PC-3 (cell line): Measurements from ENCODE around the gene PPP1R1B. TPM values are rescaled to one million over a fixed set of nuclear protein-coding genes. Genes with fewer than 3 reads are reported as not detected.

Experiments used
- ATAC-seq: fragments of 200-7000 bp; cut with Tn5 transposase; 2 replicates; pipeline ENCODE4 v1.9.1; 2020; ENCODE audit warnings: mild to moderate bottlenecking, moderate library complexity
- BruUV-seq: library from RNA; stranded (reverse); fragments of 400-500 nt; replicated peaks from 2 replicates; lab custom pipeline; 2021; lab: Mats Ljungman, UMichigan
- CTCF ChIA-PET: fragments of 300-600 bp; sonication (Branson Sonifier 250); formaldehyde crosslinking; loops from one replicate; lab custom pipeline; 2022; ENCODE audit warnings: antibody characterized with exemption; lab: Charles Lee
- POLR2A ChIA-PET: fragments of 300-600 bp; sonication (Branson Sonifier 250); formaldehyde crosslinking; loops from one replicate; lab custom pipeline; 2022; ENCODE audit warnings: antibody characterized with exemption; ENCODE audit not compliant: unreplicated experiment; lab: Charles Lee
- DNase-seq: peaks from one replicate; pipeline ENCODE4 v3.0.0-alpha.2; 2015
- H2AFZ ChIP-seq: fragments of 300-600 bp; sonication (generic); 2 replicates; pipeline ENCODE4 v1.6.0; 2016; ENCODE audit warnings: antibody characterized with exemption, low read length
- H3F3A ChIP-seq: fragments of 300-600 bp; sonication (generic); one replicate; pipeline ENCODE4 v1.6.0; 2017; ENCODE audit warnings: antibody characterized with exemption, low read length, control low read depth, mild to moderate bottlenecking; ENCODE audit not compliant: unreplicated experiment
- H3K27ac ChIP-seq: fragments of 300-600 bp; sonication (generic); 2 replicates; pipeline ENCODE4 v1.5.1; 2016; ENCODE audit warnings: mild to moderate bottlenecking, low read length
- H3K27me3 ChIP-seq: fragments of 300-600 bp; sonication (generic); 2 replicates; pipeline ENCODE4 v1.6.1; 2016; ENCODE audit warnings: low read length, mixed read lengths
- H3K36me3 ChIP-seq: fragments of 300-600 bp; sonication (generic); 2 replicates; pipeline ENCODE4 v1.6.1; 2016; ENCODE audit warnings: low read depth, mixed run types, low read length, mixed read lengths
- H3K4me1 ChIP-seq: fragments of 300-600 bp; sonication (generic); 2 replicates; pipeline ENCODE4 v1.5.1; 2016; ENCODE audit warnings: low read length; ENCODE audit not compliant: insufficient read depth
- H3K4me2 ChIP-seq: fragments of 300-600 bp; sonication (generic); 2 replicates; pipeline ENCODE4 v1.6.0; 2016; ENCODE audit warnings: low read length
- H3K4me3 ChIP-seq: fragments of 300-600 bp; sonication (generic); 2 replicates; pipeline ENCODE4 v1.5.1; 2016; ENCODE audit warnings: mild to moderate bottlenecking, low read length, mixed read lengths
- H3K79me2 ChIP-seq: fragments of 300-600 bp; sonication (generic); 2 replicates; pipeline ENCODE4 v1.6.1; 2017; ENCODE audit warnings: low read length, mixed read lengths
- H3K9ac ChIP-seq: fragments of 300-600 bp; sonication (generic); 2 replicates; pipeline ENCODE4 v1.6.0; 2016; ENCODE audit warnings: mild to moderate bottlenecking, low read length
- H3K9me2 ChIP-seq: fragments of 300-600 bp; sonication (generic); replicated peaks from 2 replicates; pipeline ENCODE4 v1.6.1; 2016; ENCODE audit warnings: mixed run types, low read length, mixed read lengths
- H3K9me3 ChIP-seq: fragments of 300-600 bp; sonication (generic); 2 replicates; pipeline ENCODE4 v1.6.1; 2016; ENCODE audit warnings: low read length, mixed read lengths
- H4K20me1 ChIP-seq: fragments of 300-600 bp; sonication (generic); 2 replicates; pipeline ENCODE4 v1.6.1; 2016; ENCODE audit warnings: low read length, mixed read lengths
- EZH2 ChIP-seq: fragments of 300-600 bp; sonication (generic); IDR thresholded peaks from one replicate; pipeline ENCODE4 v1.6.1; 2017; ENCODE audit warnings: antibody characterized with exemption, mild to moderate bottlenecking, low read length; ENCODE audit not compliant: unreplicated experiment
- EZH2phosphoT487 ChIP-seq: fragments of 300-600 bp; sonication (generic); IDR thresholded peaks from 2 replicates; pipeline ENCODE4 v1.6.1; 2018; ENCODE audit warnings: mild to moderate bottlenecking, antibody characterized with exemption, low read length, borderline replicate concordance
- intact Hi-C: fragments of 100-400 bp; cut with micrococcal nuclease; formaldehyde crosslinking; loops from 2 replicates; pipeline ENCODE4 v1.9.0; 2023
- total RNA-seq: library from RNA; depleted of rRNA; stranded (reverse); fragments of >200 nt; gene quantifications from 2 replicates; pipeline ENCODE4 v1.2.3, GENCODE V29; 2014
- TF ChIP-seq, protein P1 (sequence below): fragments of 300-600 bp; sonication (generic); conservative IDR thresholded peaks from 2 replicates; pipeline ENCODE4 v1.5.1; 2017; ENCODE audit warnings: antibody characterized with exemption, low read depth, mild to moderate bottlenecking, low read length

The PPP1R1B gene
- total RNA-seq, 1 experiment from 2014 or later: 3.1 TPM

DNA sequence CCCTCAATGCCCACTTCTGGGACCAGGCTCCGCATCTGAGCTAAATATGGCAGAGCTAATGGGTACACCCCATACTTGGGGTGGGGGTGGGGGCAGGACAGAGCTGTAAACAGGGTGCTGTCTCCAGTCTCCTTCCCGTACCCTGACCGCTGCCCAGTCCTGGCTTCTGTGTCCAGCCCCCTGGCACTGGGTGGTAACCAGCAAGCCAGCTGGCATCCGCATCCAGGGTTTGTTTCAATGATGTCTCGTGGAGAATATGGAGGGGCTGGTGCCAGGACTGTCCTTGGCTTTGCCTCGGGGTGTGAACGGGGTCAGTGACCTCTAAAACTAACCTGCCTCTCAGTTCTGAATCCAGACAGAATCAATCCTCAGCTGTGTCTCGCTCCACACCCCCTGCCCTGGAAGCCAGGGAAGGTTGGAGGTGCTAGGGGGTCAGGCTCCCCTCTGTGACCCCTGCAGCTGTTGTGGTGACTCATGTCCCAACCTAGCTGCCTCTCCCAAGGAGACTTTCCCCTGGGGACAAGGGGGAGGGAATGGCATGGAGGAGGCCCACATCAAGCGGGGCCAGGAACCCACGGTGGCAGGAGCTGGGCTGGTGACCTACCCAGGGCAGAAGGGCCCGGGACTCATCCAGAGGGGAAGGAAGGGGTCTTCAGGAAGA lies 40.0 kb downstream of the PPP1R1B start:
- H2AFZ ChIP-seq: no peak overlapping the region
- H3K4me2 ChIP-seq: no peak overlapping the region
- no peaks in the 10 kb centered on the region for H3K27me3 ChIP-seq
- no peaks in the 10 kb centered on the region for H3K9me3 ChIP-seq
- no peaks in the 10 kb centered on the region for H3F3A ChIP-seq
- no peak overlapping the region for H3K9ac ChIP-seq
- H3K9me2 ChIP-seq: no peaks in the 10 kb centered on the region
- intact Hi-C loops: no loop called here
- ATAC-seq (no peak), DNase-seq (no peak)
- BruUV-seq: no TSS peak
- no peaks in the 10 kb centered on the region for H4K20me1 ChIP-seq
- no peaks in the 10 kb centered on the region for H3K79me2 ChIP-seq
- TF ChIP-seq, protein P1, sequence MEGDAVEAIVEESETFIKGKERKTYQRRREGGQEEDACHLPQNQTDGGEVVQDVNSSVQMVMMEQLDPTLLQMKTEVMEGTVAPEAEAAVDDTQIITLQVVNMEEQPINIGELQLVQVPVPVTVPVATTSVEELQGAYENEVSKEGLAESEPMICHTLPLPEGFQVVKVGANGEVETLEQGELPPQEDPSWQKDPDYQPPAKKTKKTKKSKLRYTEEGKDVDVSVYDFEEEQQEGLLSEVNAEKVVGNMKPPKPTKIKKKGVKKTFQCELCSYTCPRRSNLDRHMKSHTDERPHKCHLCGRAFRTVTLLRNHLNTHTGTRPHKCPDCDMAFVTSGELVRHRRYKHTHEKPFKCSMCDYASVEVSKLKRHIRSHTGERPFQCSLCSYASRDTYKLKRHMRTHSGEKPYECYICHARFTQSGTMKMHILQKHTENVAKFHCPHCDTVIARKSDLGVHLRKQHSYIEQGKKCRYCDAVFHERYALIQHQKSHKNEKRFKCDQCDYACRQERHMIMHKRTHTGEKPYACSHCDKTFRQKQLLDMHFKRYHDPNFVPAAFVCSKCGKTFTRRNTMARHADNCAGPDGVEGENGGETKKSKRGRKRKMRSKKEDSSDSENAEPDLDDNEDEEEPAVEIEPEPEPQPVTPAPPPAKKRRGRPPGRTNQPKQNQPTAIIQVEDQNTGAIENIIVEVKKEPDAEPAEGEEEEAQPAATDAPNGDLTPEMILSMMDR: no peak
- TF ChIP-seq EZH2 (no peak), EZH2phosphoT487 (no peak)
- no peak overlapping the region for H3K27ac ChIP-seq
- H3K4me3 ChIP-seq: no peak overlapping the region
- ChIA-PET CTCF (interaction anchor here (1.5 kb wide), 1 partner anchor 45 kb away, joined by 4 read pairs; no protein-coding TSS in a partner anchor), POLR2A (no interaction called here)
- H3K36me3 ChIP-seq: no peaks in the 10 kb centered on the region
- peaks cover 4% of the 10 kb centered on the region; the same call in 1 of the 2 replicates for H3K4me1 ChIP-seq

DNA sequence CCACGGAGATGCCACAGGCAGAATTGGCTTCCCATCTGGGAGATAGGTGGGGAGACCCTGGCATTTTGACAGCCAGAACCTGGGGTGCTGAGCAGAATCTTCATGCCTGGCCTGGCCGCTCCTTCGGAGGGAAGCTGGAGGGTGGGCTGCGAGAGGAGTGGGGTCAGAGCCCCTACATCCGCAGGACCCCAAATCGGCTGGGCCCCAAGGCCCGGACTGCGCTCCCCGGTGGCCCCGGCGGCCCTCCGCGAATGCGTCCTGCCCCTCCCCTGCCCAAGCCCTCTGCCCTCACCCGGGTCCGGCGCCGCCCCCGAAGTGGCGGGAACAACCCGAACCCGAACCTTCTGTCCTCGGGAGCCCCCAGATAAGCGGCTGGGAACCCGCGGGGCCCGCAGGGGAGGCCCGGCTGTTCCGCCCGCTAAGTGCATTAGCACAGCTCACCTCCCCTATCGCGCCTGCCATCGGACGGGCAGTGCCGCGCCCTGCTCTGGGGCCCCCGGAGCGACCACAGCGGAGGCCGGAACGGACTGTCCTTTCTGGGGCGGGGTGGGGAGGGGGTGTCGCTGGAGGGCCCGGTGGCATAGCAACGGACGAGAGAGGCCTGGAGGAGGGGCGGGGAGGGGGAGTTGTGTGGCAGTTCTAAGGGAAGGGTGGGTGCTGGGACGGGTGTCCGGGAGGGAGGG lies 40.7 kb downstream of the PPP1R1B start:
- no peak overlapping the region for H3K9ac ChIP-seq
- no peaks in the 10 kb centered on the region for H3K36me3 ChIP-seq
- H3K4me1 ChIP-seq: peaks cover 4% of the 10 kb centered on the region; the same call in 1 of the 2 replicates
- no peak overlapping the region for H3K27ac ChIP-seq
- no peaks in the 10 kb centered on the region for H3K9me2 ChIP-seq
- ATAC-seq: no peak
- BruUV-seq: no TSS peak
- POLR2A ChIA-PET: no interaction called here
- no peak for DNase-seq
- no peak overlapping the region for H3K4me3 ChIP-seq
- TF ChIP-seq, protein P1: no peak
- TF ChIP-seq EZH2 (no peak), EZH2phosphoT487 (no peak)
- H3F3A ChIP-seq: no peaks in the 10 kb centered on the region
- H4K20me1 ChIP-seq: no peaks in the 10 kb centered on the region
- CTCF ChIA-PET: interaction anchor here (1.5 kb wide), 1 partner anchor 46 kb away, joined by 4 read pairs; no protein-coding TSS in a partner anchor
- no peaks in the 10 kb centered on the region for H3K79me2 ChIP-seq
- no peak overlapping the region for H2AFZ ChIP-seq
- intact Hi-C loops: no loop called here
- 0 out of 2 replicates have a peak overlapping the region, but pooled peaks have one; percentile 82 for H3K4me2 ChIP-seq
- no peaks in the 10 kb centered on the region for H3K27me3 ChIP-seq
- H3K9me3 ChIP-seq: no peaks in the 10 kb centered on the region
